ENCODE data around the gene CMTR1. TPM values are rescaled to one million over a fixed set of nuclear protein-coding genes. Genes with fewer than 3 reads are reported as not detected.

The CMTR1 gene
- total RNA-seq, 4 donors from 2014 or later, result 24.5 to 34.1 (median 28.1) TPM

- no peak for DNase-seq (ENCODE audit: low spot score in 2 of 2)
- intact Hi-C loops (cut with DNase I; ENCODE audit: low total_unique reads), result no loop called here
- 59 to 64% methylated on average over 9 of the region's 9 CpGs for WGBS, 2 donors
Observed at GRCh38 chr6:37513155-37513554, 80.1 kb downstream of the CMTR1 start.

GRCh38 chr6:37513576-37513975, 80.6 kb downstream of the CMTR1 start:
- TF ChIP-seq POLR2A (IDR thresholded peaks at IDR 0.05), result no peak
- no peak for DNase-seq (ENCODE audit: low spot score in 2 of 2)
- WGBS, 2 donors, result 37 to 49% methylated on average over 10 of the region's 10 CpGs
- intact Hi-C loops (cut with DNase I; ENCODE audit: low total_unique reads), result no loop called here
- no peak overlapping the region for H3K4me3 ChIP-seq (ENCODE audit: low read depth, poor library complexity, severe bottlenecking)

More at GRCh38 chr6:37513155-37513554, 80.1 kb downstream of the CMTR1 start:
- no peak overlapping the region for H3K4me3 ChIP-seq (ENCODE audit: low read depth, poor library complexity, severe bottlenecking)
- TF ChIP-seq CTCF (IDR thresholded peaks at IDR 0.05) (no peak), POLR2A (IDR thresholded peaks at IDR 0.05) (no peak)

GRCh38 chr6:37514321-37514771, 81.3 kb downstream of the CMTR1 start:
- no peak for DNase-seq (ENCODE audit: low spot score in 2 of 2)
- no peak for TF ChIP-seq POLR2A (IDR thresholded peaks at IDR 0.05)
- TF ChIP-seq CTCF (IDR thresholded peaks at IDR 0.05), result no peak
- intact Hi-C loops (cut with DNase I; ENCODE audit: low total_unique reads), result no loop called here
- WGBS, 2 donors, result 52 to 67% methylated on average over 5 of the region's 5 CpGs
- no peak overlapping the region for H3K4me3 ChIP-seq (ENCODE audit: low read depth, poor library complexity, severe bottlenecking)

- H3K4me3 ChIP-seq (ENCODE audit: low read depth, poor library complexity, severe bottlenecking), result no peak overlapping the region
- TF ChIP-seq CTCF (IDR thresholded peaks at IDR 0.05), result no peak
- no peak for TF ChIP-seq POLR2A (IDR thresholded peaks at IDR 0.05)
- intact Hi-C loops (cut with DNase I; ENCODE audit: low total_unique reads), result no loop called here
- no peak for DNase-seq (ENCODE audit: low spot score in 2 of 2)
- 73% methylated on average over 7 of the region's 7 CpGs for WGBS, 2 donors
Observed at GRCh38 chr6:37514837-37515236, 81.8 kb downstream of the CMTR1 start.

- H3K4me3 ChIP-seq (ENCODE audit: low read depth, poor library complexity, severe bottlenecking), result no peak overlapping the region
- 85 to 91% methylated on average over 9 of the region's 9 CpGs for WGBS, 2 donors
- no peak for DNase-seq (ENCODE audit: low spot score in 2 of 2)
- intact Hi-C loops (cut with DNase I; ENCODE audit: low total_unique reads), result no loop called here
- no peak for TF ChIP-seq POLR2A (IDR thresholded peaks at IDR 0.05)
- no peak for TF ChIP-seq CTCF (IDR thresholded peaks at IDR 0.05)
Observed at GRCh38 chr6:37515712-37516075, 82.7 kb downstream of the CMTR1 start.

GRCh38 chr6:37516076-37516919, 83.3 kb downstream of the CMTR1 start:
- no peak overlapping the region for H3K4me3 ChIP-seq (ENCODE audit: low read depth, poor library complexity, severe bottlenecking)
- intact Hi-C loops (cut with DNase I; ENCODE audit: low total_unique reads), result no loop called here
- 20 to 26% methylated on average over 14 to 18 of the region's 18 CpGs for WGBS, 2 donors
- TF ChIP-seq POLR2A (IDR thresholded peaks at IDR 0.05), result no peak
- TF ChIP-seq CTCF (IDR thresholded peaks at IDR 0.05), result no peak
- no peak for DNase-seq (ENCODE audit: low spot score in 2 of 2)
